Forelimb muscle (tissue), 1 donor: Measurements from ENCODE around the gene UBE2F. TPM values are rescaled to one million over a fixed set of nuclear protein-coding genes. Genes with fewer than 3 reads are reported as not detected.
A peak's percentile ranks its signal among the peaks of the same experiment; 100 is the strongest.
"Not testable (repeated sequence)": the region's sequence is repeated elsewhere in the genome, so short reads cannot be mapped to it uniquely, and the experiment has no call there.

Source experiments
- DNase-seq: peaks from one replicate; pipeline ENCODE4 v3.0.0-alpha.2; 2013; ENCODE audit warnings: low read depth
- polyA plus RNA-seq: library from polyadenylated mRNA; unstranded; fragments of 120-200 nt; gene quantifications from one replicate; pipeline ENCODE4 v1.2.1, GENCODE V29; 2013; ENCODE audit not compliant: insufficient read length

The UBE2F gene
- polyA plus RNA-seq, 1 donor, result 37.4 TPM

- no peak for DNase-seq
Observed at GRCh38 chr2:237944302-237944701, 22.5 kb upstream of the UBE2F start.

- DNase-seq, result no peak
Observed at GRCh38 chr2:237946423-237946822, 20.4 kb upstream of the UBE2F start.

- not testable (repeated sequence) for DNase-seq
Observed at GRCh38 chr2:237951354-237951753, 15.5 kb upstream of the UBE2F start.

GRCh38 chr2:237951878-237952277 lies 14.9 kb upstream of the UBE2F start:
- no peak for DNase-seq

- no peak for DNase-seq
Observed at GRCh38 chr2:237952851-237953250, 14.0 kb upstream of the UBE2F start.

- DNase-seq, result no peak
Observed at GRCh38 chr2:237955640-237956401, 11.0 kb upstream of the UBE2F start.

GRCh38 chr2:237956402-237956736 lies 10.4 kb upstream of the UBE2F start:
- no peak for DNase-seq

- no peak for DNase-seq
Observed at GRCh38 chr2:237961637-237962036, 5.2 kb upstream of the UBE2F start.

- no peak for DNase-seq
Observed at GRCh38 chr2:237962432-237963084, 4.3 kb upstream of the UBE2F start.

- DNase-seq, result not testable (repeated sequence)
Observed at GRCh38 chr2:237963490-237963991, 3.3 kb upstream of the UBE2F start.

GRCh38 chr2:237964194-237964577 lies 2.6 kb upstream of the UBE2F start:
- no peak for DNase-seq

GRCh38 chr2:237964578-237965404 lies 2.0 kb upstream of the UBE2F start:
- DNase-seq, result no peak

- DNase-seq, result not testable (repeated sequence)
Observed at GRCh38 chr2:237965844-237966243, 970 bp upstream of the UBE2F start.

GRCh38 chr2:237966250-237966564 lies 607 bp upstream of the UBE2F start:
- no peak for DNase-seq

- no peak for DNase-seq
Observed at GRCh38 chr2:237967463-237967951, 693 bp downstream of the UBE2F start.

- DNase-seq, result peak; percentile 68
Observed at GRCh38 chr2:237968048-237968862, 1.4 kb downstream of the UBE2F start.

GRCh38 chr2:237971661-237972060 lies 4.8 kb downstream of the UBE2F start:
- DNase-seq, result no peak

- no peak for DNase-seq
Observed at GRCh38 chr2:237972211-237972610, 5.4 kb downstream of the UBE2F start.

- no peak for DNase-seq
Observed at GRCh38 chr2:237972936-237973335, 6.1 kb downstream of the UBE2F start.

GRCh38 chr2:237977380-237977779 lies 10.6 kb downstream of the UBE2F start:
- DNase-seq, result no peak

GRCh38 chr2:237978058-237978712 lies 11.4 kb downstream of the UBE2F start:
- DNase-seq, result no peak
